H1 (cell line): ENCODE results near the gene SCO2. TPM values are rescaled to one million over a fixed set of nuclear protein-coding genes. Genes with fewer than 3 reads are reported as not detected.

Source experiments
- CTCF ChIA-PET: fragments of 300-600 bp; sonication (Branson Sonifier 250); formaldehyde crosslinking; loops from one replicate; lab custom pipeline; 2021; ENCODE audit not compliant: partially characterized antibody; lab: Charles Lee
- POLR2A ChIA-PET: fragments of 300-600 bp; sonication (Branson Sonifier 250); formaldehyde crosslinking; loops from one replicate; lab custom pipeline; 2021; ENCODE audit warnings: inconsistent platforms; ENCODE audit not compliant: partially characterized antibody; lab: Charles Lee
- DNase-seq, 2 experiments: peaks; one replicate each; pipeline versions ENCODE4 v3.0.0 to v3.0.0-alpha.2; 2010 to 2022; ENCODE audit warnings: low spot score in 2 of 2, low read depth in 1 of 2, mixed read lengths in 1 of 2
- FAIRE-seq: peaks from 2 replicates; lab custom pipeline; 2011; peaks lifted over from hg19 to GRCh38; lab: Jason Lieb, UNC
- H2AFZ ChIP-seq: 2 replicates; pipeline ENCODE4 v1.8.1; 2012; ENCODE audit warnings: low read length, inconsistent platforms
- H2AK5ac ChIP-seq: 2 replicates; pipeline ENCODE4 v1.6.1; 2013; ENCODE audit warnings: low read depth, low read length
- H2BK120ac ChIP-seq: replicated peaks from 2 replicates; pipeline ENCODE3; 2013; ENCODE audit warnings: low read depth, low read length, inconsistent platforms
- H2BK12ac ChIP-seq: 2 replicates; pipeline ENCODE4 v1.6.1; 2013; ENCODE audit warnings: low read depth, low read length
- H2BK15ac ChIP-seq: 2 replicates; pipeline ENCODE4 v1.6.1; 2013; ENCODE audit warnings: low read length
- H2BK20ac ChIP-seq: 2 replicates; pipeline ENCODE4 v1.6.1; 2013; ENCODE audit warnings: low read length
- H2BK5ac ChIP-seq: 2 replicates; pipeline ENCODE4 v1.6.1; 2013; ENCODE audit warnings: low read depth, low read length
- H3K14ac ChIP-seq: 2 replicates; pipeline ENCODE4 v1.6.1; 2013; ENCODE audit warnings: inconsistent platforms; ENCODE audit not compliant: insufficient read length
- H3K18ac ChIP-seq: 2 replicates; pipeline ENCODE4 v1.6.1; 2013; ENCODE audit warnings: low read length; ENCODE audit errors: extremely low read depth
- H3K23ac ChIP-seq: 2 replicates; pipeline ENCODE4 v1.6.1; 2013; ENCODE audit warnings: inconsistent platforms; ENCODE audit not compliant: insufficient read length
- H3K23me2 ChIP-seq: 2 replicates; pipeline ENCODE4 v1.6.1; 2013; ENCODE audit warnings: low read depth, low read length
- H3K27ac ChIP-seq: 2 replicates; pipeline ENCODE4 v1.6.1; 2011; ENCODE audit warnings: low read depth, low read length, inconsistent platforms
- H3K27me3 ChIP-seq, 4 experiments: replicated peaks in 1 of 4; 1 replicate in 1 of 4; 2 replicates in 3 of 4; pipeline versions ENCODE4 v1.6.1 to v1.8.1; 2011 to 2013; ENCODE audit warnings: low read length in 3 of 4, mild to moderate bottlenecking in 3 of 4, inconsistent platforms in 2 of 4, mixed read lengths in 2 of 4, moderate library complexity in 1 of 4; ENCODE audit not compliant: control insufficient read depth in 3 of 4, insufficient read depth in 3 of 4; ENCODE audit errors: extremely low read depth in 1 of 4
- H3K36me3 ChIP-seq, 4 experiments: 2 replicates each; pipeline versions ENCODE4 v1.6.1 to v1.8.1; 2011 to 2013; ENCODE audit warnings: mild to moderate bottlenecking in 4 of 4, low read length in 3 of 4, moderate library complexity in 2 of 4, control low read depth in 1 of 4, inconsistent platforms in 1 of 4; ENCODE audit not compliant: insufficient read depth in 4 of 4, control insufficient read depth in 2 of 4
- H3K4ac ChIP-seq: replicated peaks from 2 replicates; pipeline ENCODE3; 2013; ENCODE audit warnings: low read length, low read depth, mixed read lengths, inconsistent platforms; ENCODE audit not compliant: insufficient read length
- H3K4me1 ChIP-seq, 4 experiments: replicated peaks in 1 of 4; 1 replicate in 1 of 4; 2 replicates in 3 of 4; pipeline versions ENCODE4 v1.6.1 to v1.8.1; 2011 to 2013; ENCODE audit warnings: low read length in 3 of 4, inconsistent platforms in 2 of 4, mixed read lengths in 1 of 4; ENCODE audit not compliant: insufficient read depth in 4 of 4, control insufficient read depth in 3 of 4
- H3K4me2 ChIP-seq, 2 experiments: 2 replicates each; pipeline versions ENCODE4 v1.6.1 to v1.8.1; 2011 to 2013; ENCODE audit warnings: low read depth in 2 of 2, low read length in 2 of 2, control low read depth in 1 of 2, inconsistent platforms in 1 of 2, mild to moderate bottlenecking in 1 of 2; ENCODE audit not compliant: insufficient read depth in 1 of 2
- H3K4me3 ChIP-seq, 4 experiments: fragments of 200-600, 300-600 bp in 1 of 4; sonication (generic), shearing (Covaris generic), sonication (Bioruptor Twin) in 1 of 4; 2 replicates each; pipeline versions ENCODE4 v1.5.1 to v1.8.1; 2011 to 2016; ENCODE audit warnings: low read length in 4 of 4, low read depth in 3 of 4, control low read depth in 2 of 4, inconsistent platforms in 2 of 4, mild to moderate bottlenecking in 2 of 4, mixed read lengths in 1 of 4, moderate library complexity in 1 of 4; ENCODE audit not compliant: insufficient read depth in 2 of 4; ENCODE audit errors: extremely low read depth in 1 of 4
- H3K56ac ChIP-seq: replicated peaks from 2 replicates; pipeline ENCODE3; 2013; ENCODE audit warnings: low read depth, mild to moderate bottlenecking, mixed read lengths, low read length, inconsistent platforms; ENCODE audit not compliant: insufficient read length
- H3K79me1 ChIP-seq: 2 replicates; pipeline ENCODE4 v1.6.1; 2013; ENCODE audit warnings: low read depth, low read length, control low read depth
- H3K79me2 ChIP-seq, 2 experiments: 2 replicates each; pipeline versions ENCODE4 v1.6.1 to v1.8.1; 2012 to 2013; ENCODE audit warnings: low read length in 2 of 2, mild to moderate bottlenecking in 2 of 2, inconsistent platforms in 1 of 2; ENCODE audit not compliant: insufficient read depth in 2 of 2, control insufficient read depth in 1 of 2
- H3K9ac ChIP-seq, 4 experiments: replicated peaks in 1 of 4; 1 replicate in 1 of 4; 2 replicates in 3 of 4; pipeline versions ENCODE4 v1.6.1 to v1.8.1; 2011 to 2013; ENCODE audit warnings: low read depth in 3 of 4, low read length in 3 of 4, control low read depth in 2 of 4, mild to moderate bottlenecking in 2 of 4, moderate library complexity in 2 of 4, inconsistent platforms in 1 of 4; ENCODE audit errors: extremely low read depth in 1 of 4
- H3K9me3 ChIP-seq, 2 experiments: 2 replicates each; pipeline versions ENCODE4 v1.6.1 to v1.8.1; 2012 to 2013; ENCODE audit warnings: mild to moderate bottlenecking in 2 of 2, moderate library complexity in 2 of 2, control low read depth in 1 of 2, inconsistent platforms in 1 of 2, low read depth in 1 of 2, low read length in 1 of 2, mixed read lengths in 1 of 2; ENCODE audit not compliant: insufficient read depth in 2 of 2
- H4K20me1 ChIP-seq, 2 experiments: replicated peaks in 1 of 2; 2 replicates each; pipeline versions ENCODE3 to v1.8.1; 2011 to 2013; ENCODE audit warnings: inconsistent platforms in 2 of 2, low read length in 2 of 2, mild to moderate bottlenecking in 1 of 2; ENCODE audit not compliant: insufficient read depth in 2 of 2, control insufficient read depth in 1 of 2
- H4K5ac ChIP-seq: 2 replicates; pipeline ENCODE4 v1.6.1; 2013; ENCODE audit warnings: low read length, low read depth, mixed read lengths, inconsistent platforms; ENCODE audit not compliant: insufficient read length
- H4K8ac ChIP-seq: 2 replicates; pipeline ENCODE4 v1.8.0; 2013; ENCODE audit warnings: mild to moderate bottlenecking, moderate library complexity, low read length, inconsistent platforms; ENCODE audit not compliant: insufficient read depth; ENCODE audit errors: extremely low read depth
- H4K91ac ChIP-seq: replicated peaks from 2 replicates; pipeline ENCODE3; 2013; ENCODE audit warnings: low read length, mixed read lengths, inconsistent platforms; ENCODE audit not compliant: insufficient read length
- POLR2A ChIP-seq, 2 experiments: IDR thresholded peaks; 1 replicate in 1 of 2; 2 replicates in 1 of 2; pipeline ENCODE4 v1.6.1; 2011; ENCODE audit warnings: low read depth in 2 of 2, low read length in 2 of 2, mild to moderate bottlenecking in 2 of 2; ENCODE audit errors: control extremely low read depth in 1 of 2
- TBP ChIP-seq: IDR thresholded peaks from 2 replicates; pipeline ENCODE4 v1.6.1; 2011; ENCODE audit warnings: low read depth, low read length, improper control_type of control experiment
- WGBS, 2 experiments: shearing (Covaris generic) in 1 of 2; methylation state at CpG; one replicate each; pipeline versions ENCODE4 v1.1.6 to v1.1.7; 2013 to 2015; ENCODE audit warnings: low lambda C conversion rate in 2 of 2, mixed read lengths in 2 of 2, inconsistent platforms in 1 of 2, low coverage in 1 of 2, missing lambda C conversion rate in 1 of 2; ENCODE audit not compliant: insufficient replicate concordance in 2 of 2, insufficient coverage in 1 of 2, insufficient read length in 1 of 2; ENCODE audit errors: extremely low coverage in 1 of 2, missing lambda C conversion rate in 1 of 2; 5-methylcytosine and 5-hydroxymethylcytosine counted together
- polyA plus RNA-seq, 7 experiments: library from polyadenylated mRNA; depleted of rRNA in 3 of 7; stranded (reverse) in 5 of 7; unstranded in 2 of 7; fragments of >200 nt in 5 of 7; fragments of 200-250 nt in 2 of 7; gene quantifications; 1 replicate in 5 of 7; 2 replicates in 1 of 7; 4 replicates in 1 of 7; pipeline versions ENCODE4 v1.2.1 to v1.2.3, GENCODE V29; 2011 to 2013; ENCODE audit warnings: missing spikeins in 2 of 7, mixed read lengths in 2 of 7
- total RNA-seq: library from RNA; stranded (reverse); fragmentation: NEBNext Ultra II Directional; extraction: Animal tissue kit (Norgen Biotek cat#: 25700); gene quantifications from 2 replicates; pipeline ENCODE4 v1.2.1, GENCODE V29; 2021

The SCO2 gene
- total and polyA plus RNA-seq, 2 of the 8 experiments (the other 6 are each of a cell fraction or from before 2014, with no cell fraction given) = 2.0 TPM; not detected in 1

GRCh38 chr22:50523806-50524675 lies 1.4 kb downstream of the SCO2 start:
- no peak overlapping the region for H4K5ac ChIP-seq
- no peak overlapping the region for H2BK5ac ChIP-seq
- H3K23me2 ChIP-seq = peaks cover 17% of the 10 kb centered on the region; the same call in 1 of the 2 replicates
- H3K4me3 ChIP-seq = peak overlapping the region; percentile 63 to 78 (median 67); a peak in 5 of 8 replicates
- no peak overlapping the region for H2AFZ ChIP-seq
- H3K27me3 ChIP-seq = peaks cover 8 to 24% (median 18%) of the 10 kb centered on the region in 4 experiments; a peak in 6 of 7 replicates
- DNase-seq (no peak), FAIRE-seq (no peak)
- no peak overlapping the region for H2BK120ac ChIP-seq
- H3K23ac ChIP-seq = no peak overlapping the region
- ChIA-PET POLR2A (interaction anchor here (0.7 to 3.0 kb wide), 8 partner anchors 8 to 50 kb away, joined by 3 to 32 read pairs (median 6); partner anchors contain the start of genes LMF2, NCAPH2 and SYCE3), CTCF (interaction anchor here (0.6 to 3.4 kb wide), 5 partner anchors 14 to 202 kb away, joined by 3 to 36 read pairs (median 5); no protein-coding TSS in a partner anchor)
- H2BK12ac ChIP-seq = no peak overlapping the region
- H3K14ac ChIP-seq = no peak overlapping the region
- no peak overlapping the region for H2BK20ac ChIP-seq
- no peak overlapping the region for H2BK15ac ChIP-seq
- H3K4ac ChIP-seq = no peak overlapping the region
- no peak overlapping the region for H2AK5ac ChIP-seq
- H3K4me2 ChIP-seq = peak overlapping the region; percentile 70 to 88
- peaks cover 5 to 23% of the 10 kb centered on the region in 2 experiments for H4K20me1 ChIP-seq
- H4K91ac ChIP-seq = no peak overlapping the region
- H3K79me2 ChIP-seq = no peaks in the 10 kb centered on the region
- H3K79me1 ChIP-seq = no peaks in the 10 kb centered on the region
- H4K8ac ChIP-seq = 0 out of 2 replicates have a peak overlapping the region, but pooled peaks have one; percentile 0
- no peak overlapping the region for H3K18ac ChIP-seq
- H3K9ac ChIP-seq = no peak overlapping the region
- TF ChIP-seq POLR2A (IDR thresholded peaks at IDR 0.05; ENCODE audit: control extremely low read depth in 1 of 2, low read depth in 2 of 2, low read length in 2 of 2) = 0 out of 3 replicates have a peak, but pooled peaks of 1 of the 2 experiments have one; percentile 5
- TF ChIP-seq TBP = no peak
- WGBS, 2 experiments = 89% methylated on average over 25 of the region's 25 CpGs; no CpG with 5 or more reads in 1 of the 2 experiments
- no peaks in the 10 kb centered on the region for H3K9me3 ChIP-seq
- peaks cover 0 to 11% (median 6%) of the 10 kb centered on the region in 4 experiments; a peak in 5 of 7 replicates for H3K4me1 ChIP-seq
- H3K36me3 ChIP-seq = peaks cover 4 to 19% (median 16%) of the 10 kb centered on the region in 4 experiments; a peak in 7 of 8 replicates
- no peak overlapping the region for H3K56ac ChIP-seq
- no peak overlapping the region for H3K27ac ChIP-seq
